K562 (cell line): ENCODE results near the gene TOX2. TPM values are rescaled to one million over a fixed set of nuclear protein-coding genes. Genes with fewer than 3 reads are reported as not detected.

ENCODE experiments used
- ATAC-seq: fragments of 200-7000 bp; cut with Tn5 transposase; 3 replicates; pipeline ENCODE4 v1.9.1; 2020; ENCODE audit warnings: moderate library complexity
- BruUV-seq: library from RNA; stranded (reverse); fragments of 400-500 nt; replicated peaks from 2 replicates; lab custom pipeline; 2021; lab: Mats Ljungman, UMichigan
- CTCF ChIA-PET: fragments of 300-600 bp; formaldehyde crosslinking; extraction: SDS; loops from one replicate; lab custom pipeline; 2021; ENCODE audit warnings: low intra/inter-chr PET ratio; lab: Yijun Ruan, JAX
- POLR2A ChIA-PET: fragments of 300-600, 350-650 bp; sonication (Branson Sonifier 250); formaldehyde crosslinking; extraction: SDS; loops from one replicate; lab custom pipeline; 2021; ENCODE audit warnings: antibody characterized with exemption, inconsistent platforms; lab: Yijun Ruan, JAX
- DNase-seq, 4 experiments: peaks; one replicate each; pipeline versions ENCODE4 v3.0.0 to v3.0.0-alpha.2; 2011 to 2018; ENCODE audit warnings: low spot score in 3 of 4, mixed read lengths in 3 of 4; ENCODE audit errors: extremely low read depth in 1 of 4
- FAIRE-seq: peaks from 2 replicates; lab custom pipeline; 2011; peaks lifted over from hg19 to GRCh38; lab: Jason Lieb, UNC
- H2AFZ ChIP-seq: 2 replicates; pipeline ENCODE4 v1.6.0; 2011; ENCODE audit warnings: low read depth, low read length, control low read depth, inconsistent platforms
- H3K27ac ChIP-seq: fragments of 200-600 bp; 3 replicates; pipeline ENCODE4 v1.8.0; 2011; ENCODE audit warnings: low read depth, mild to moderate bottlenecking, control low read depth, inconsistent platforms, low read length, moderate library complexity, mixed read lengths; ENCODE audit errors: extremely low read depth
- H3K27me3 ChIP-seq, 2 experiments: fragments of 300-600 bp in 1 of 2; 2 replicates in 1 of 2; 3 replicates in 1 of 2; pipeline versions ENCODE4 v1.6.0 to v1.8.0; 2011; ENCODE audit warnings: inconsistent platforms in 2 of 2, low read length in 2 of 2, mild to moderate bottlenecking in 1 of 2, mixed read lengths in 1 of 2, moderate library complexity in 1 of 2; ENCODE audit not compliant: control insufficient read depth in 2 of 2, insufficient read depth in 2 of 2
- H3K36me3 ChIP-seq: fragments of 300-600 bp; 3 replicates; pipeline ENCODE4 v1.8.0; 2011; ENCODE audit warnings: mild to moderate bottlenecking, low read length, inconsistent platforms; ENCODE audit not compliant: control insufficient read depth, insufficient read depth
- H3K4me1 ChIP-seq, 2 experiments: fragments of 200-600 bp in 1 of 2; replicated peaks in 1 of 2; 2 replicates in 1 of 2; 3 replicates in 1 of 2; pipeline versions ENCODE4 v1.5.1 to v1.8.0; 2011; ENCODE audit warnings: inconsistent platforms in 2 of 2, low read length in 2 of 2, mild to moderate bottlenecking in 1 of 2, mixed read lengths in 1 of 2, moderate library complexity in 1 of 2; ENCODE audit not compliant: control insufficient read depth in 2 of 2, insufficient read depth in 2 of 2
- H3K4me2 ChIP-seq: 2 replicates; pipeline ENCODE4 v1.6.1; 2011; ENCODE audit warnings: low read length, control low read depth, inconsistent platforms, mixed read lengths; ENCODE audit not compliant: insufficient read depth
- H3K4me3 ChIP-seq: fragments of 200-600 bp; sonication (generic), shearing (Covaris generic); 2 replicates; pipeline ENCODE4 v1.5.1; 2016; ENCODE audit warnings: control low read depth, inconsistent platforms
- H3K79me2 ChIP-seq: fragments of 200-600 bp; 3 replicates; pipeline ENCODE4 v1.8.0; 2011; ENCODE audit warnings: low read length, inconsistent platforms; ENCODE audit not compliant: control insufficient read depth, insufficient read depth
- H3K9ac ChIP-seq, 2 experiments: 2 replicates each; pipeline versions ENCODE4 v1.6.0 to v1.6.1; 2011; ENCODE audit warnings: low read depth in 2 of 2, low read length in 2 of 2, control low read depth in 1 of 2, inconsistent platforms in 1 of 2, mild to moderate bottlenecking in 1 of 2, mixed read lengths in 1 of 2; ENCODE audit not compliant: insufficient read depth in 1 of 2
- H3K9me1 ChIP-seq: one replicate; pipeline ENCODE4 v1.6.0; 2011; ENCODE audit warnings: inconsistent platforms, mild to moderate bottlenecking, low read length, moderate library complexity; ENCODE audit not compliant: control insufficient read depth, insufficient read depth
- H3K9me3 ChIP-seq: replicated peaks from 2 replicates; pipeline ENCODE4 v1.5.1; 2011; ENCODE audit warnings: low read depth, low read length, inconsistent platforms; ENCODE audit not compliant: control insufficient read depth, insufficient read depth
- H4K20me1 ChIP-seq: replicated peaks from 2 replicates; pipeline ENCODE4 v1.6.1; 2011; ENCODE audit warnings: low read length, inconsistent platforms, mixed read lengths; ENCODE audit not compliant: control insufficient read depth, insufficient read depth
- GTF2E2 ChIP-seq: fragments of 200-800 bp; sonication (Bioruptor generic); IDR thresholded peaks from 2 replicates; pipeline ENCODE4 v1.6.1; 2016; ENCODE audit warnings: missing genetic modification characterization, missing compliant biosample characterization
- MECOM ChIP-seq: fragments of 250-450 bp; sonication (Bioruptor Pico); IDR thresholded peaks from 2 replicates; pipeline ENCODE4 v1.8.0; 2022; ENCODE audit warnings: inconsistent platforms
- NFXL1 ChIP-seq: fragments of 450-650 bp; formaldehyde crosslinking; IDR thresholded peaks from 2 replicates; pipeline ENCODE4 v1.4.0; 2021; ENCODE audit warnings: mild to moderate bottlenecking
- POLR2B ChIP-seq: fragments of 450-650 bp; IDR thresholded peaks from 2 replicates; pipeline ENCODE4 v1.6.1; 2018; ENCODE audit warnings: low read depth; ENCODE audit not compliant: partially characterized antibody
- RAD21 ChIP-seq, 2 experiments: fragments of 250-450 bp in 1 of 2; fragments of 450-650 bp in 1 of 2; sonication (Bioruptor Pico) in 1 of 2; formaldehyde crosslinking in 1 of 2; IDR thresholded peaks in 1 of 2; conservative IDR thresholded peaks in 1 of 2; 2 replicates each; pipeline versions ENCODE4 v1.4.0 to v1.8.0; 2020 to 2022; ENCODE audit warnings: mild to moderate bottlenecking in 2 of 2, moderate library complexity in 1 of 2
- SMARCA5 ChIP-seq: fragments of 450-650 bp; IDR thresholded peaks from 2 replicates; pipeline ENCODE4 v1.6.1; 2016
- SMC3 ChIP-seq: conservative IDR thresholded peaks from 2 replicates; pipeline ENCODE4 v1.6.1; 2011; ENCODE audit warnings: low read depth, low read length, improper control_type of control experiment; ENCODE audit not compliant: insufficient read depth
- TAL1 ChIP-seq: fragments of 450-650 bp; IDR thresholded peaks from 2 replicates; pipeline ENCODE4 v1.6.1; 2016; ENCODE audit warnings: mild to moderate bottlenecking
- ZNF24 ChIP-seq: fragments of 450-650 bp; IDR thresholded peaks from 2 replicates; pipeline ENCODE4 v1.6.1; 2016
- ZNF444 ChIP-seq: fragments of 250-450 bp; sonication (Bioruptor Pico); IDR thresholded peaks from 2 replicates; pipeline ENCODE4 v1.4.0; 2020; ENCODE audit warnings: mild to moderate bottlenecking, moderate library complexity
- ZNF445 ChIP-seq: fragments of 250-450 bp; sonication (Bioruptor Pico); IDR thresholded peaks from 2 replicates; pipeline ENCODE4 v1.4.0; 2020; ENCODE audit warnings: low read depth, mild to moderate bottlenecking, moderate library complexity
- ZNF507 ChIP-seq: conservative IDR thresholded peaks from 2 replicates; pipeline ENCODE4 v1.6.1; 2017; ENCODE audit warnings: missing genetic modification characterization, missing compliant biosample characterization
- ZNF764 ChIP-seq: fragments of 250-450 bp; sonication (Bioruptor Pico); IDR thresholded peaks from 2 replicates; pipeline ENCODE4 v1.4.0; 2020; ENCODE audit warnings: low read depth, mild to moderate bottlenecking, moderate library complexity
- WGBS: fragments of 100-300 bp; shearing (Covaris generic); methylation state at CpG from one replicate; pipeline ENCODE4 v1.1.6; 2016; ENCODE audit warnings: low coverage, mixed read lengths; ENCODE audit not compliant: insufficient coverage; ENCODE audit errors: missing lambda C conversion rate; 5-methylcytosine and 5-hydroxymethylcytosine counted together
- in situ Hi-C: fragments of 300-500 bp; cut with MboI; formaldehyde crosslinking; loops from 4 replicates; pipeline ENCODE4 v1.15.0; 2018; ENCODE audit warnings: inconsistent platforms, mixed read lengths
- intact Hi-C: fragments of 100-400 bp; cut with micrococcal nuclease; formaldehyde crosslinking; loops from 2 replicates; pipeline ENCODE4 v1.14.2; 2022
- polyA plus RNA-seq, 8 experiments: library from polyadenylated mRNA; depleted of rRNA in 4 of 8; stranded (reverse) in 5 of 8; unstranded in 3 of 8; fragments of >200 nt; fragmentation: Nextera tagmentation in 2 of 8; fragmentation: Illumina TruSeq in 1 of 8; extraction: Ambion mirVana in 2 of 8; extraction: Trizol in 1 of 8; gene quantifications; 2 replicates each; pipeline versions ENCODE4 v1.2.1 to v1.2.3, GENCODE V29; 2011 to 2014; ENCODE audit warnings: inconsistent platforms in 1 of 8, missing spikeins in 1 of 8
- total RNA-seq, 7 experiments: library from RNA; depleted of rRNA in 6 of 7; stranded (reverse); fragments of >200 nt in 6 of 7; fragmentation: Illumina TruSeq in 2 of 7; extraction: Trizol in 2 of 7; gene quantifications; 2 replicates each; pipeline versions ENCODE4 v1.2.1 to v1.2.3, GENCODE V29; 2011 to 2021; ENCODE audit warnings: low replicate concordance in 1 of 7
- TF ChIP-seq, protein P1 (sequence below): sonication (generic); formaldehyde crosslinking; IDR thresholded peaks from 2 replicates; pipeline ENCODE4 v1.8.0; 2022; ENCODE audit warnings: mild to moderate bottlenecking, missing genetic modification reagents
- TF ChIP-seq, protein P2 (sequence below): fragments of 250-450 bp; sonication (Bioruptor Pico); IDR thresholded peaks from 2 replicates; pipeline ENCODE4 v1.5.0; 2021; ENCODE audit warnings: mild to moderate bottlenecking, borderline replicate concordance
- TF ChIP-seq, protein P3 (sequence below): sonication (generic); formaldehyde crosslinking; IDR thresholded peaks from 2 replicates; pipeline ENCODE4 v1.8.1; 2023; ENCODE audit warnings: mild to moderate bottlenecking, missing genetic modification reagents

TOX2 gene
- total and polyA plus RNA-seq, 9 of the 15 experiments (the other 6 are each of a cell fraction or from before 2014, with no cell fraction given), result not detected

DNA sequence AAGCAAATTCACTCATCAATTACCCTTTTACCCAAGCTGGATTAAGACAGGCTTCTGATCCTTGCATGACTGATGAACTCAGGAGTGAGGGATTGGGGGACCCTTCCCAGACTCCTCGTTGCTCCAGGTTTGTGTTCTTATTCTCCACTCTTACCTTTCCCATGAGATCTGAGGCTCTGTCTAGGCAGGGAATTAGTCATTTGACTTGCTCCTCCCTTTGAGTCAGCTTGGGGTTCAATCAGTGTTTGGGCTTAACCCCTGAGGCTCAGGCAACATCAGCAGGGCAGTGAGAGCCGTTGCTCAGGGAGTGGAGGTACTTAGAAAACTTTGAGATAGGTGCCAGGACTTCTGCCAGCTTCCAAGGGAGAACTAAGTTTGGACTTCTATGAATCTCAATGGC lies 20.7 kb upstream of the TOX2 start:
- POLR2A ChIA-PET, result no interaction called here
- DNase-seq (no peak), ATAC-seq (no peak), FAIRE-seq (no peak)
- CTCF ChIA-PET, result no interaction called here
- no peak overlapping the region for H3K27ac ChIP-seq
- H3K27me3 ChIP-seq, result peaks cover 0 to 11% of the 10 kb centered on the region in 2 experiments; a peak in 1 of 5 replicates
- no TSS peak for BruUV-seq
- H4K20me1 ChIP-seq, result no peaks in the 10 kb centered on the region
- intact Hi-C loops, result no loop called here
- no peaks in the 10 kb centered on the region for H3K9me1 ChIP-seq
- no peak overlapping the region for H3K9ac ChIP-seq
- no peaks in the 10 kb centered on the region for H3K4me1 ChIP-seq
- H3K4me2 ChIP-seq, result no peak overlapping the region
- in situ Hi-C loops, result no loop called here
- no peaks in the 10 kb centered on the region for H3K79me2 ChIP-seq
- 0% methylated on average over 2 of the region's 2 CpGs for WGBS
- no peaks in the 10 kb centered on the region for H3K36me3 ChIP-seq
- TF ChIP-seq, protein P1, sequence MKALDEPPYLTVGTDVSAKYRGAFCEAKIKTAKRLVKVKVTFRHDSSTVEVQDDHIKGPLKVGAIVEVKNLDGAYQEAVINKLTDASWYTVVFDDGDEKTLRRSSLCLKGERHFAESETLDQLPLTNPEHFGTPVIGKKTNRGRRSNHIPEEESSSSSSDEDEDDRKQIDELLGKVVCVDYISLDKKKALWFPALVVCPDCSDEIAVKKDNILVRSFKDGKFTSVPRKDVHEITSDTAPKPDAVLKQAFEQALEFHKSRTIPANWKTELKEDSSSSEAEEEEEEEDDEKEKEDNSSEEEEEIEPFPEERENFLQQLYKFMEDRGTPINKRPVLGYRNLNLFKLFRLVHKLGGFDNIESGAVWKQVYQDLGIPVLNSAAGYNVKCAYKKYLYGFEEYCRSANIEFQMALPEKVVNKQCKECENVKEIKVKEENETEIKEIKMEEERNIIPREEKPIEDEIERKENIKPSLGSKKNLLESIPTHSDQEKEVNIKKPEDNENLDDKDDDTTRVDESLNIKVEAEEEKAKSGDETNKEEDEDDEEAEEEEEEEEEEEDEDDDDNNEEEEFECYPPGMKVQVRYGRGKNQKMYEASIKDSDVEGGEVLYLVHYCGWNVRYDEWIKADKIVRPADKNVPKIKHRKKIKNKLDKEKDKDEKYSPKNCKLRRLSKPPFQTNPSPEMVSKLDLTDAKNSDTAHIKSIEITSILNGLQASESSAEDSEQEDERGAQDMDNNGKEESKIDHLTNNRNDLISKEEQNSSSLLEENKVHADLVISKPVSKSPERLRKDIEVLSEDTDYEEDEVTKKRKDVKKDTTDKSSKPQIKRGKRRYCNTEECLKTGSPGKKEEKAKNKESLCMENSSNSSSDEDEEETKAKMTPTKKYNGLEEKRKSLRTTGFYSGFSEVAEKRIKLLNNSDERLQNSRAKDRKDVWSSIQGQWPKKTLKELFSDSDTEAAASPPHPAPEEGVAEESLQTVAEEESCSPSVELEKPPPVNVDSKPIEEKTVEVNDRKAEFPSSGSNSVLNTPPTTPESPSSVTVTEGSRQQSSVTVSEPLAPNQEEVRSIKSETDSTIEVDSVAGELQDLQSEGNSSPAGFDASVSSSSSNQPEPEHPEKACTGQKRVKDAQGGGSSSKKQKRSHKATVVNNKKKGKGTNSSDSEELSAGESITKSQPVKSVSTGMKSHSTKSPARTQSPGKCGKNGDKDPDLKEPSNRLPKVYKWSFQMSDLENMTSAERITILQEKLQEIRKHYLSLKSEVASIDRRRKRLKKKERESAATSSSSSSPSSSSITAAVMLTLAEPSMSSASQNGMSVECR (CRISPR knock-in tag), result no peak
- TF ChIP-seq ZNF764 (CRISPR knock-in tag), result no peak
- no peak for TF ChIP-seq ZNF24
- TF ChIP-seq, protein P2, sequence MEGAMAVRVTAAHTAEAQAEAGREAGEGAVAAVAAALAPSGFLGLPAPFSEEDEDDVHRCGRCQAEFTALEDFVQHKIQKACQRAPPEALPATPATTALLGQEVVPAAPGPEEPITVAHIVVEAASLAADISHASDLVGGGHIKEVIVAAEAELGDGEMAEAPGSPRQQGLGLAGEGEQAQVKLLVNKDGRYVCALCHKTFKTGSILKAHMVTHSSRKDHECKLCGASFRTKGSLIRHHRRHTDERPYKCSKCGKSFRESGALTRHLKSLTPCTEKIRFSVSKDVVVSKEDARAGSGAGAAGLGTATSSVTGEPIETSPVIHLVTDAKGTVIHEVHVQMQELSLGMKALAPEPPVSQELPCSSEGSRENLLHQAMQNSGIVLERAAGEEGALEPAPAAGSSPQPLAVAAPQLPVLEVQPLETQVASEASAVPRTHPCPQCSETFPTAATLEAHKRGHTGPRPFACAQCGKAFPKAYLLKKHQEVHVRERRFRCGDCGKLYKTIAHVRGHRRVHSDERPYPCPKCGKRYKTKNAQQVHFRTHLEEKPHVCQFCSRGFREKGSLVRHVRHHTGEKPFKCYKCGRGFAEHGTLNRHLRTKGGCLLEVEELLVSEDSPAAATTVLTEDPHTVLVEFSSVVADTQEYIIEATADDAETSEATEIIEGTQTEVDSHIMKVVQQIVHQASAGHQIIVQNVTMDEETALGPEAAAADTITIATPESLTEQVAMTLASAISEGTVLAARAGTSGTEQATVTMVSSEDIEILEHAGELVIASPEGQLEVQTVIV (CRISPR knock-in tag), result no peak
- no peak for TF ChIP-seq SMC3
- no peak for TF ChIP-seq NFXL1 (CRISPR knock-in tag)
- TF ChIP-seq SMARCA5, result no peak
- no peak for TF ChIP-seq ZNF445 (CRISPR knock-in tag)
- TF ChIP-seq ZNF507 (tag), result no peak
- TF ChIP-seq, protein P3, sequence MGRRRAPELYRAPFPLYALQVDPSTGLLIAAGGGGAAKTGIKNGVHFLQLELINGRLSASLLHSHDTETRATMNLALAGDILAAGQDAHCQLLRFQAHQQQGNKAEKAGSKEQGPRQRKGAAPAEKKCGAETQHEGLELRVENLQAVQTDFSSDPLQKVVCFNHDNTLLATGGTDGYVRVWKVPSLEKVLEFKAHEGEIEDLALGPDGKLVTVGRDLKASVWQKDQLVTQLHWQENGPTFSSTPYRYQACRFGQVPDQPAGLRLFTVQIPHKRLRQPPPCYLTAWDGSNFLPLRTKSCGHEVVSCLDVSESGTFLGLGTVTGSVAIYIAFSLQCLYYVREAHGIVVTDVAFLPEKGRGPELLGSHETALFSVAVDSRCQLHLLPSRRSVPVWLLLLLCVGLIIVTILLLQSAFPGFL (CRISPR knock-in tag), result no peak
- TF ChIP-seq MECOM (CRISPR knock-in tag), result no peak
- no peak for TF ChIP-seq TAL1
- no peak for TF ChIP-seq ZNF444 (CRISPR knock-in tag)
- no peak for TF ChIP-seq GTF2E2
- TF ChIP-seq RAD21 (CRISPR knock-in tag; conservative IDR thresholded peaks at IDR 0.05 in 1 of 2, IDR thresholded peaks at IDR 0.05 in 1 of 2), result no peak
- TF ChIP-seq POLR2B, result no peak
- H3K4me3 ChIP-seq, result no peak overlapping the region
- no peaks in the 10 kb centered on the region for H3K9me3 ChIP-seq
- no peak overlapping the region for H2AFZ ChIP-seq
